Stimulated activated CD8-positive, alpha-beta memory T cell treated with anti-CD3 and anti-CD28 coated beads, Interleukin-2, amount 100 ng/mL, for 1 hour (primary cell): ENCODE measurements around the gene RNF32.
A peak's percentile ranks its signal among the peaks of the same experiment; 100 is the strongest.
"Not testable (repeated sequence)": the region's sequence is repeated elsewhere in the genome, so short reads cannot be mapped to it uniquely, and the experiment has no call there.

Experiments used
- DNase-seq, 2 donors: peaks; one replicate each; pipeline ENCODE4 v3.0.0-alpha.2; 2020; ENCODE audit warnings: low read depth in 2 of 2

The RNF32 gene

DNA sequence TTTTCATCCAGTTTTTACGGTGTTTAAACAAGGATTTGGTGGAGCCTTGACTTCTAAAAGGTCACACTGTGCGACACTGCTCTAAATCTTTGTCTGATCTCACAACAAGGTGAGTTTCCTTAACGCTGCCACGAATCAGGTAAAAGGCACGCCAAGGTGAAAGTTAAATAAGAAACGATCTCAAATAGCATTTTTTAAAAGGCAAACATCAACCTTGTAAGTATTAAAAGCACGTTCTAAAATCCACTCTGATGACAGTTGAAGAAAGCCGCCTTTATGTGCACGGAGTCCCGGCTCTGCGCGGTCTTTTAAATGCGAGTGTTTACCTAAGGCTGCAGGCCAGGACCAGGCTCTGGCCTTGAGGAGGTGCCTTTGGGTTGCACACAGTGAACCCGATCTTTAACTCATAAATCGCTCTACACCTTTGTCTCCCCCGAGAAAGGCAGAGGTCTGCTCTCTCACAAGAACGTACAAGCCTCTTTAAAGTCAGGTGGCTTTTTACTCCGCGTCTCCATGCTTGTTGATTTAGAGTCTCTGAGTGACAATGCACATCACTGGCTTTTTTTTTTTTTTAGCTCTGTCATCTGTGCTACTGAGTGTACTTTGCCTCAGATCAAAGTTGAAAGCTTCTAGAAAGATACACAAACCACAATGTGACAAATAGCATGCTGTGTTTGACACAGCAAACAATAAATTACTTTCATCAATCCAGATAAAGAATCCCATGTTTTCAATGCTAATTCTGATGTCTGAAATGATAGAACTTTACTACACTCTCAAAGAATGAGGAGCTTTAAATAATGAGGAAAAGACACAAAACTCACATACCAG, 25.9 kb upstream of the RNF32 start:
- DNase-seq = no peak

DNA sequence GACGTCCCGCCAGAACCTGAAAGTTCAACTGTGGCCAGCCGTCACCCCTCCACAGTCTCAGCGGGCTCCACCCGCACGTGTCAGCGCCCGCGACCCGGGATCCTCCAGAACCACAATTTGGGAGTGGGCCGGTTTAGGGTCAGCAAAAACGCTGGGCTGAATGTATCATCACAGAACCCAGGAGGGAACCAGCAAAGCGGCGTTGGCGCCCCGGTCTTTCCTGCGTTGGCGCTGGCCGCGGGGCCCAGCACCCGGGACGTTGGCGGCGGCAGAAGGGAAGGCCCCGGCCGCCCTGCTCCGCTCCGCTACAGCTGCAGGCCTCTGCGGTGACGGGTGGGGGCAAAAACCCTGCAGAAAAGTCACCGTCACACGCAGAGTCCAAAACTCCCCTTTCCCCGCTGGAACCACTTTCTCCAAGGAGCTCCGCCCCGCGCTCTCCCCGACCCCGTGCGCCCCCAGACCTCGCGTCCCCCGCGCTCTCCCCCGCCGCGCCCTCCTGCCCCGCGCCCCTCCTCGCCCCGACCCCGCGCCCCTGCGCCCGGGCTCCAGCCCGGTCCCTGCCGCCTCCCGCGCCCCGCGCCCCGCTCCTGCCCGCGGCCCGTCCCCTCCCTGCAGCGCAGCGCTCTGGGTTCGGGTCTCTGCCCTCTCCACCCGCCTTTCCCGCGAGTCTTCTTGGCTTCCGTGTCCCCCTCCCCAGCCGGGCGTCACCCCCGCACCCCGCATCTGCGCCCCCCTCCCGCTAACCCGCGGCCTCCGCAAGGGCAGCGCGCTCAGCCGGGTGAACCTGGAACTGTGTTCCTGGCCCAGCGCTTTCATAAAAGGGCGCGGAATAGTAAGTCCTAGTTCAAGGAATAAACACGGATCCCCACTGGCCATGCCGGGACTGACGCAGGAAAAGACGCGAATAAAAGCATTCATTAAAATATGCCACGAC, 24.0 kb upstream of the RNF32 start:
- DNase-seq = no peak

GRCh38 chr7:156617215-156617614, 23.4 kb upstream of the RNF32 start:
- DNase-seq = no peak

GRCh38 chr7:156618078-156618779, 22.3 kb upstream of the RNF32 start:
- DNase-seq = no peak

DNA sequence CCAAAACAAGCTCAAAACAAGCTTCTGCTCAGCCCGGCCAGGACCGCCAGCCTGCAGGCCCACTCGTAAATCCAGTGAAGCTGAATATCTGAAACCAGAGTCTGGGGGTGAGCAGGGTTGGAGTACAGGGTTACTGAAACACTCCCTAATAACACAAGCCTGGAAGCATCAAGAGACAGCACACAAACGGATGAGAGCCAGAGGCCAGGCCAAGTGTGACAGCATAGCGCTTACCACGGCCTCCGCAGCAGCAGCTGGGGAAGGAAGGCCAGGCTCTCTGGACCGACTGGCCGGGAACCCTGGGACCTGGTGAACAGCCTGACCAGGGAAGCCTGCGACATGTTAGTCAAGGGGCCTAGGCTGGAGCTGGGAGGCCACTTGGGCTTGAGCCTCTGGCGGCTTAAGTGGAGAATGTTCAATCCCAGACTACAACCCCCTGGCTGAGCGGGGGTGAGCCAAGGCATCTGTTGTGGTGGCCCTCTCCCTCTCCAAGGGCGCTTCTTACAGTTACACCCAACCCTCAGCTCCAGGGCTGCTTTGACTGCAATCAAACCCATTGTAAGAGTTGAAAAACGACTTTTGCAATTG, 21.7 kb upstream of the RNF32 start:
- no peak for DNase-seq

GRCh38 chr7:156619488-156620290, 20.9 kb upstream of the RNF32 start:
- DNase-seq = not testable (repeated sequence)

DNA sequence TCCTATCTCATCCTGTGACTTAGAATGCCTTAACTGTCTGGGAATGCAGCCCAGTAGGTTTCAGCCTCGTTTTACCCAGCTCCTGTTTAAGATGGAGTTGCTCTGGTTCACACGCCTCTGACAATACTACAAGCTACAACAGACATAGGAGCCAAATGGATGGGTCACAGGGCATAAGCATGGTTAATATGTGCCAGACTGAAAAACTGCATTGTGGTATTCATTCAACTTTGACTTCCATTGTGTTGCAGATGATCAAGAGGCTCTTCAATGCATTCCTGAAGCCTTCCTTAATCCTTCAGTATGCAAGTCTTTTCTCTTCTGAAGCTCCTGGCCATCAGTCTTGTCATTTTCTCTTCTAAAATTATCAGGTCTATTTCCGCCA, 20.3 kb upstream of the RNF32 start:
- DNase-seq = no peak

DNA sequence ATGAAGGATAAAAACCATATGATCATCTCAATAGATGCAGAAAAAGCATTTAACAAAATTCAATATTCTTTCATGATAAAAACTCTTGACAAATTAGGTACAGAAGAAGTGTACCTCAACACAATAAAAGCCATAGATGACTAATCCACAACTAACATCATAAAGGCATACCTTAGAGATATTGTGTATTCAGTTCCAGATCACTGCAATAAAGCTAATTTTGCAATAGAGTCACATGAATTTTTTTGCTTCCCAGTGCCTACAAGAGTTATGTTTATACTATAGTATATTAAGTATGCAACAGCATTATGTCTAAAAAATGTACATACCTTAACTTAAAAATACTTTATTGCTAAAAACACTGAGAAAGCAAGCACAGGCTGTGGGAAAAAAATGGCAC, 18.9 kb upstream of the RNF32 start:
- DNase-seq = no peak

- no peak for DNase-seq
These were observed 15.0 kb upstream of the RNF32 start for GRCh38 chr7:156625580-156625979.

GRCh38 chr7:156626220-156626895, 14.2 kb upstream of the RNF32 start:
- no peak for DNase-seq

DNA sequence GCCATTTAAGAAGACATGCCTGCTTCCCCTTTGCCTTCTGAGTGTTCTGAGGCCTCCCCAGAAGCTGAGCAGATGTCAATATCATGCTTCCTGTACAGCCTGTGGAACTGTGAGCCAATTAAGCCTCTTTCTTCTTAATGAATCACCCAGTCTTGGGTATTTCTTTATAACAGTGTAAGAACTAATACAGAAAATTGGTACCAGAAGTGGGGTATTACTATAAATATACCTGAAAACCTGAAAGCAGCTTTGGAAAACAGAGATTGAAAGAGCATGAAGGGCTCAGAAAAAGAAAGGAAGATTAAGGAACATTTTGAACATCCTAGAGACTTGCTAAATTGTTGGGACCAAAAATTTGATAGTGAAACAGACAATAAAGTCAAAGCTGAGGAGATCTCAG, 12.0 kb upstream of the RNF32 start:
- DNase-seq = no peak

DNA sequence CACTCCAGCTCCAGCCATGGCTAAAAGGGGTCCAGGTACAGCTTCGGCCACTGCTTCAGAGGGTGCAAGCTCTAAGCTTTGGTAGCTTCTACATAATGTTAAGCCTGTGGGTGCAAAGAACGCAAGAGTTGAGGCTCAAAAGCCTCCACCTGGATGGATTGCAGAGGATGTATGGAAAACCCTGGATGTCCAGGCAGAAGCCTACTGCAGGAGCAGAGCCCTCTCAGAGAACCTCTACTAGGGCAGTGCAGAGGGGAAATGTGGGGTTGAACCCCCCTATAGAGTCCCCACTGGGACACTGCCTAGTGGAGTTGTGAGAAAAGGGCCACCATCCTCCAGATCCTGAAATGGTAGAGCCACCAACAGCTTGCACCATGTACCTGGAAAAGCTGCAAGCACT, 10.7 kb upstream of the RNF32 start:
- DNase-seq = no peak

DNA sequence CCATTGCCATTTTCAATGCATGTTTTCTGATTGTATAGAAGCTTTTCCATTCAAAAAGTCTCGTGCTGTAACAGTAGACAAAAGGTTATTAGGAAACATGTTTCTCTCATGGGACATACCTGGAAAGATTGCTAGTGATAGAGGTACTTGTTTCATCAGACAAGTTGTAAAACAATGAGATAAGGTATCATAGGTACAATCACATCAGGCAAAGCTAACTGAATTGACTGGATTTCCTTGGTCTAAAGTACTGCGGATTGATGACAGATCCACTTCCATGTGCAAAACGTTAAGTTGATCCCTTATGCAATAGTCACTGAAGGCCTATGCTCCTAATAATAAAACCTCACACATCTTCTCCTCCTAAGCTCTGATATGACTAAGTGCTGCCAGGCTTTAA, 6.5 kb upstream of the RNF32 start:
- DNase-seq = no peak

GRCh38 chr7:156635529-156636385, 4.8 kb upstream of the RNF32 start:
- DNase-seq = no peak

DNA sequence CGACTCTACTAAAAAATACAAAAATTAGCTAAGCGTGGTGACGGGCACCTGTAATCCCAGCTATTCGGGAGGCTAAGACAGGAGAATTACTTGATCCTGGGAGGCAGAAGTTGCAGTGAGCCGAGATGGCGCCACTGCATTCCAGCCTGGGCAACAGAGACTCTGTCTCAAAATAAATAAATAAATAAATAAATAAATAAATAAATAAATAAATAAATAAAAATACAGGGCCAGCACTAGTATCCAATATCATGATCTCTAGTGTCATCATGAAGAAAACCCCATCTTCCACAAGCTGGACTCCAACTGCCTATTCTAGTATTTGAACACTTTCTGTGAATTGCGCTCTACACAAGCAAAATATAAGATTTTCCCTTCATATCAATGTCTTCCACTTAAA, 3.5 kb upstream of the RNF32 start:
- DNase-seq = not testable (repeated sequence)

- no peak for DNase-seq
These were observed 2.0 kb upstream of the RNF32 start for GRCh38 chr7:156638443-156639077.

DNA sequence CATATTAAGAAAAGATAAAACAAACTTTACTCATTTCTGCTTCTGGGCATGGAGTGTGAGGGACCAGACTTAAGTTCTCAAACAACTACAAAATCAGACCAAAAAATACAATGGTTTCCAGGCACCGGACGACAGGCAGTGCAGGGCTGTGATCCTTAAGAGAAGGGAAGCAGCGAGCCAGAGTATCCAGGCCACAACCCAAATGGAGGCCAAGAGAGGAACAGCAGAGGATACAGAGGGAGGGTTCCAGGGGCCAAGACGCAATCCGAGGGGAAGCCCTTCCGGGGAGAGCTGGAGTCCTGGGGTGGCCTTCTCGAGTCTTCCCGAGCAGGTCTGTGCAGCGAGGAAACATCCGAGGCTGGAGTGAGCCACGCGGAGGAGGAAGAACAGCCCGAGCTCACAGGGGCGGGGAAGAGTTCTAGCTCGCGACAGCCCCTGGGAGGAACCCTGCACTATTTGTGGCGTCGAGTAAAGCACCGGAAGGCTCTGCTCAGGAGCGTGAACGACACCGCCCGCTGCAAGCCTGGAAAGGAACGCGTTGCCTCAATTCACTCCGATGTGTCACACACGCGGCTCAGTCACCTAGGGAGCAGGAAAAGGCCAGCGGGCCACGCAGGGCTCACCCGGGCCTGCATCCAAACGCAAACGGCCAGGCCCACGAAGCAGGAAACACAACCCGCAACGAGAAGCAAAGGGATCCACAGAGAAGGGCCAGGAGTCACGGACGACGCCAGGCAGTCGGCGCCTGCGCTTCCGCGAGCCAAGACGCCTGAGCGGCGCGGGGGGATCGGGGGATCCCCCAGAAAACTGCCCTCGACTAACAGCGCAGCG, 933 bp upstream of the RNF32 start:
- no peak for DNase-seq

GRCh38 chr7:156640949-156641485, 443 bp downstream of the RNF32 start:
- peak in 1 of 2 donors; percentile 33 for DNase-seq
